Right atrium auricular region (tissue), 2 donors: ENCODE results near the gene ANKRD16. TPM values are rescaled to one million over a fixed set of nuclear protein-coding genes. Genes with fewer than 3 reads are reported as not detected.
"Not testable (repeated sequence)": the region's sequence is repeated elsewhere in the genome, so short reads cannot be mapped to it uniquely, and the experiment has no call there.

Source experiments
- DNase-seq: peaks from one replicate; pipeline ENCODE4 v3.0.0-alpha.2; 2019; ENCODE audit warnings: low spot score
- H3K27ac ChIP-seq, 2 donors: fragments of 200-600 bp; sonication (generic); 1 replicate in 1 of 2; 2 replicates in 1 of 2; pipeline ENCODE4 v1.5.1; 2016 to 2019
- H3K27me3 ChIP-seq, 2 donors: fragments of 200-600 bp; sonication (generic); one replicate each; pipeline versions ENCODE4 v1.5.1 to v1.6.0; 2017 to 2019
- H3K36me3 ChIP-seq: fragments of 200-600 bp; sonication (generic); one replicate; pipeline ENCODE4 v1.5.1; 2016
- H3K4me1 ChIP-seq, 2 donors: fragments of 200-600 bp; sonication (generic); one replicate each; pipeline versions ENCODE4 v1.5.1 to v1.6.0; 2017 to 2019
- H3K4me3 ChIP-seq, 2 donors: fragments of 200-600 bp; sonication (generic); 1 replicate in 1 of 2; 2 replicates in 1 of 2; pipeline ENCODE4 v1.5.1; 2017 to 2019; ENCODE audit warnings: mild to moderate bottlenecking in 1 of 2, moderate library complexity in 1 of 2
- H3K9me3 ChIP-seq, 2 donors: fragments of 200-600 bp; sonication (generic); one replicate each; pipeline ENCODE4 v1.5.1; 2019
- CTCF ChIP-seq, 2 donors: fragments of 200-600 bp; sonication (generic); IDR thresholded peaks; one replicate each; pipeline ENCODE4 v1.5.1; 2019; ENCODE audit warnings: antibody characterized with exemption in 2 of 2
- total RNA-seq, 2 donors: library from RNA; depleted of rRNA; stranded (reverse); fragments of >200 nt; gene quantifications; one replicate each; pipeline ENCODE4 v1.1.0, GENCODE V29; 2016

ANKRD16 gene
- total RNA-seq, 2 donors from 2014 or later, result 1.9 to 3.5 TPM

- H3K9me3 ChIP-seq, result no peaks in the 10 kb centered on the region
- no peak overlapping the region for H3K27ac ChIP-seq
- no peak for TF ChIP-seq CTCF (IDR thresholded peaks at IDR 0.05)
- H3K4me1 ChIP-seq, result no peaks in the 10 kb centered on the region
- peaks cover 33% of the 10 kb centered on the region for H3K36me3 ChIP-seq
- H3K4me3 ChIP-seq, result no peak overlapping the region
- no peaks in the 10 kb centered on the region for H3K27me3 ChIP-seq
- DNase-seq, result no peak
Observed at GRCh38 chr10:5876181-5876768, 13.4 kb downstream of the ANKRD16 start.

DNA sequence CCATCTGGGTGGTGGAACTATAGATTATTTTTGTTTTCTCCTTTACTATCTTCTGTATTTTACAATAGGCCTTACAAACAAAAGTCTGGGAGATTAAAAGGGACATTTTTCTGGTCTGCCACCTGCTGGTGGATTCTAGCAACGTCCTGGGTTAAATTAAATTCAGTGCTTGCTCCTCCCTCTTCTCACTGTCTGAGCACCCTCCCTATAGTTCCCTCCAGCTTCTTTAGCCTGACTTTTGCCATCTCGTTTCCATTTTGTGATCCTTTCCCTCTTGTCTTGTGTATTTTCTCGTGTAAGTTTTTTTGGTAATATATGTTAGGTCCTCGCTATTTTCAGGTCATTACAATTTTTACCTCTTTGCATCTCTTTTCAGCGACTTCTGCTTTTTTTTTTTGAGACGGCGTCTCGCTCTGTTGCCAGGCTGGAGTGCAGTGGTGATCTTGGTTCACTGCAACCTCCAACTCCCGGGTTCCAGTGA, 16.1 kb downstream of the ANKRD16 start:
- H3K4me3 ChIP-seq, result no peak overlapping the region
- peak; percentile 75 for DNase-seq
- H3K4me1 ChIP-seq, result no peaks in the 10 kb centered on the region
- H3K36me3 ChIP-seq, result peaks cover 23% of the 10 kb centered on the region
- H3K27me3 ChIP-seq, result no peaks in the 10 kb centered on the region
- no peak overlapping the region for H3K27ac ChIP-seq
- no peaks in the 10 kb centered on the region for H3K9me3 ChIP-seq
- peak; percentile 53 to 86 for TF ChIP-seq CTCF (IDR thresholded peaks at IDR 0.05)

DNA sequence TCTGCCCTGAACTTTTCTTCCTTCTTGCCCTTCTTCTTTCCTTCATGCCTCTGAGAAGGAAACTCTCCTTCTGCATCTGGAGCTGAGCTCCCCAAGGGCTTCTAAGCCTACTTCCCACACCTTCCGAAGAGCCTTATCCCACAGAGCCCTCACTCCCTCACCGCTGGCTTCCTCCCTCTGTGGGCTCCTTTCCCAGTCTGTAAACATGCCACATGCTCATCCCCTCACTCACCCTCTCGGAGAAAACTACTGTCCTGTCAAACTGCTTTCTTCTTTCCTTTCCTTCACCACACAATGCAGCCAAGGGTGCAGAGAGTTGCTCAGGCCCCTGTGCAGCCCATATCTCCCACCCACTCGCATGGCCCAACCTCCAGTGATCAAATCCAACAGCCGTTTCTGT, 18.1 kb downstream of the ANKRD16 start:
- no peak overlapping the region for H3K4me3 ChIP-seq
- H3K27ac ChIP-seq, result no peak overlapping the region
- H3K9me3 ChIP-seq, result no peaks in the 10 kb centered on the region
- TF ChIP-seq CTCF (IDR thresholded peaks at IDR 0.05), result no peak
- peaks cover 7% of the 10 kb centered on the region for H3K36me3 ChIP-seq
- no peaks in the 10 kb centered on the region for H3K4me1 ChIP-seq
- no peaks in the 10 kb centered on the region for H3K27me3 ChIP-seq
- DNase-seq, result no peak

GRCh38 chr10:5869156-5869555, 20.5 kb downstream of the ANKRD16 start:
- H3K4me1 ChIP-seq, result no peaks in the 10 kb centered on the region
- no peak for TF ChIP-seq CTCF (IDR thresholded peaks at IDR 0.05)
- DNase-seq, result no peak

DNA sequence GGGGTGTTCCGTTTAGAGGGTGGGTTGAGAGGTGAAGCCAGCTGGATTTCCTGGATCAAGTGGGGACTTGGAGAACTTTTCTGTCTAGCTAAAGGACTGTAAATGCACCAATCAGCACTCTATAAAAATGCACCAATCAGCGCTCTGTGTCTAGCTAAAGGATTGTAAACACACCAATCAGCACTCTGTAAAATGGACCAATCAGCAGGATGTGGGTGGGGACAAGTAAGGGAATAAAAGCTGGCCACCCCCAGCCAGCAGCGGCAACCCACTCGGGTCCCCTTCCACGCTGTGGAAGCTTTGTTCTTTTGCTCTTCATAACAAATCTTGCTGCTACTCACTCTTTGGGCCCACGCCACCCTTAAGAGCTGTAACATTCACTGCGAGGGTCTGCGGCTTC, 21.3 kb downstream of the ANKRD16 start:
- not testable (repeated sequence) for DNase-seq, H3K4me3 ChIP-seq, H3K27me3 ChIP-seq, H3K27ac ChIP-seq, H3K9me3 ChIP-seq, H3K4me1 ChIP-seq, H3K36me3 ChIP-seq

More at GRCh38 chr10:5869156-5869555, 20.5 kb downstream of the ANKRD16 start:
- Histone ChIP-seq H3K27ac (no peak overlapping the region), H3K27me3 (no peaks in the 10 kb centered on the region), H3K36me3 (no peaks in the 10 kb centered on the region), H3K9me3 (no peaks in the 10 kb centered on the region), H3K4me3 (no peak overlapping the region)

- H3K27ac ChIP-seq, H3K36me3 ChIP-seq, H3K4me3 ChIP-seq, DNase-seq, H3K4me1 ChIP-seq, H3K9me3 ChIP-seq, H3K27me3 ChIP-seq: not testable (repeated sequence)
Observed at GRCh38 chr10:5867091-5867615, 22.5 kb downstream of the ANKRD16 start.

- H3K4me3 ChIP-seq, H3K27ac ChIP-seq, H3K27me3 ChIP-seq, H3K4me1 ChIP-seq, DNase-seq, H3K9me3 ChIP-seq, H3K36me3 ChIP-seq: not testable (repeated sequence)
Observed at GRCh38 chr10:5866451-5867081, 23.1 kb downstream of the ANKRD16 start.

- H3K27ac ChIP-seq, DNase-seq, H3K4me1 ChIP-seq, H3K9me3 ChIP-seq, H3K36me3 ChIP-seq, H3K27me3 ChIP-seq, H3K4me3 ChIP-seq: not testable (repeated sequence)
Observed at GRCh38 chr10:5862981-5863685, 26.6 kb downstream of the ANKRD16 start.
